GM21737 (cell line): ENCODE results near the gene NTM.
"Not testable (repeated sequence)": the region's sequence is repeated elsewhere in the genome, so short reads cannot be mapped to it uniquely, and the experiment has no call there.

Source experiments
- ATAC-seq: cut with Tn5 transposase; IDR thresholded peaks from one replicate; pipeline ENCODE4 v1.9.1; 2021; ENCODE audit warnings: mild to moderate bottlenecking, moderate library complexity; ENCODE audit not compliant: unreplicated experiment

Gene NTM

DNA sequence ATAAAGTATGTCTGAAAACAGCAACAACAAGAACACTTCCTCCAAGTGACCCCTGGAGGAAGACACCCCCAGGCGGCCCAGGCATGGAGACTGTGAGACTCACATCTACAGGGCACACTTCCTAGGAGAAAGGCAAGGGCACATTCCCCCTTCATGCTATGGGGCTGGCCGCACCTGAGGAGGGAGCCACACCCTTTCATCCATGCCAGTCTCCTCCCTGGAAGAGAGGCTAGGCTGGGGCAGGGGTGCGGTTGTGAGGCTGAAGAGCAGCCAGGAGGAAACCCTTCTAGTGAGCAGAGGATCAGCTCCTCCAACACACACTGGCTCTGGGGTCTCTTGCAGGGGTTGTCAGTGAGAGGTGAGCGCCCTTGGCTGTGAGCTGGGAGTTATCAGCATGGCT is 678.8 kb downstream of the NTM start:
- ATAC-seq: no peak

DNA sequence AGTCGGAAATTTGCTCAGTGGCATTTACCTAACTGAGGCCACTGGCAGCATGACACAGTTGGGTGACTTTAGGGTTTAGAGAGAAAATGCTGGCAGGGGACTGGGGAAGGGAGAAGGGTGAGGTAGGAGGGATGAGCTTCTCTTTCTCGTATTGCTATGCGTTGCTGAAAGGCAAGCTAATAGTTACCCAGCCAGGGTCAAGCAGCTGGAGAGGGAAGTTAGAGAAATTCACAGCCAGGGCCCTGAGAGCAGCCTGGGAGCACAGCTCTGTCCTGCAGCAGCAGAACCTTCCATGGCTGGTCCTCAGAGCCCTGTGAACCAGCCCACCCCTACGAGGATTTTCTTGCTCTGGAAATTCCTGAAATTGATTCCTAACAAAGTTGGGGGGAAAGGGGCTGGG is 679.6 kb downstream of the NTM start:
- no peak for ATAC-seq

DNA sequence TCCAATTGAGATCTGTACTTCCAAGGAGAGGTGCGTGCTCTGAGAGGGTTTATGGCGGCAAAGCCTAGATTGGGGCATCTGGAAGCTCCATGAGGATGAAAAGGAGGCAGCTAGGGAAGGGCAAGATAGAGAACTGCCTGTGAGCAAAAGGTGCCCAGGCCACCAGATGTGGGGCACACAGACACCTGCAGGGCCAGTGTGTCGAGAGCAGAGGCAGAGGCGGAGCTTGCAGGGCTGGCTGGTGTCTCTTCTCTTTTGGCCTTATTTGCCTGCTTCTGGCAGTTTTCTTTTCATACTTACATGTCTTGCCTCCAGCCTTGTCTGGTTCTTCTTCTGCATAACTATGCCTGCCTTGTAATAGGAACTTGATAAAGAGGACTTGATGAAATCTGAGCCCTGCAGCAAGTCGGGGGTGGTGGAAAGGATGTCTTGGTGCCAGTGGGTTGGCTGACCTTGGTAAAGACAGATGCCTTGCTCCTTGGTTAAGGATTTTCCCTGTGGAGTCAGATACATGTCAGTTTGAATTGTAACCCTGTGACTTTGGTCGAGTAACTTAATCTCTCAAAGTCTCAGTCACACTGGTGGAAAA is 680.3 kb downstream of the NTM start:
- ATAC-seq: no peak

DNA sequence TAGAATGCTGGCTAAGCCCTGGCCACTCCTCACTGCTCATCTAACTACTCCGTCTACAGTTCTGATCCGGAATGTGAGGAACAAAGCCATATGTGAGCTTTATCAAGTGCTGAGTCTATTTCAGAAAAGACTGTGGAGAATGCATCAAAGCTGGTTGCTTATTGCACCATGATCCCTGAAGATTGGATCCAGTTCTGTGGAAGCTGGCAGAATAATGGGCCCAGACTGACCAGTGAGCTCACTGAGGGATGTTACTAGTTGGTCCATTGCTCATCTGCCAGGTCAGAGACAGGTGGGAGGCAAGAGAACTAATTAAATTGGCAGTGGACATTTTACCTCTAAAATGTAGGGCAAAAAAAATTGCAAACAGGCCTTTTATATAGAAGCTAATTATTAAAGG is 681.3 kb downstream of the NTM start:
- no peak for ATAC-seq

DNA sequence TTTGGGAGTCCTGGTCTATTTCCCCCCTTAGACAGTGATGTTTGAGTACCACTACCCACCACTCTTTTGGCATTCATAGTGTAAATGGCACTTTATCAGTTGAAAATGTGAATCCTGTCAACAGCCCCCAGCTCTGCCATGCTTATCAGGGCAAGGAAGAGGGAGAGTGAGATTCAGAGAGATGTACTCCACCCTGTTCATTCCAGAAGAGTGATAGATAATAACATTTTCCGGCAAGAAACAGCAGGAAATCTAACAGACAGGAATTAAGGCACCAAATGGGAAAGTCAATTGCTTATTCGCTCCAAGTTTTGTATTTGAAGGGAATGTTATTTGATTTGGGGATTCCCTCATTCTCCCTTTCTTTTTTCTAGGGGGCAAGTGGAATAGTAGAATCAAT is 681.9 kb downstream of the NTM start:
- ATAC-seq: no peak

DNA sequence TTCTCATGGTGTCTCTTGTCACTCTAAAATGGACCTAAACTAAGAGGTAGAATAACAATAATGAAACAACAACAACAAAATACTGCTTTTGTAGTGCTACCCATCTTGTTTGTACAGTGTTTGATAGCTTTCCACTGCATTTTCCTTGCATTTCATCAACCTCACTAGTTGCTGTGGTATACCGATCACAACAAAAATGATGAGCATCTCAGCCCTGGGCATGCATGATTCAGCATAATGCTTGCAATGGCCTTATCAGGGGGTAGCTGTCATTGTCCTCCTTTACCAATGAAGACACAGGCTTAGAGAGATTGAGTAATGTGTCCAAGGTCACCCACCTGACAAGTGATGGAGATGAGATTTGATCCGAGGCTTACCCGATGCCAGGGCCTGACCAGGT is 682.5 kb downstream of the NTM start:
- ATAC-seq: no peak

DNA sequence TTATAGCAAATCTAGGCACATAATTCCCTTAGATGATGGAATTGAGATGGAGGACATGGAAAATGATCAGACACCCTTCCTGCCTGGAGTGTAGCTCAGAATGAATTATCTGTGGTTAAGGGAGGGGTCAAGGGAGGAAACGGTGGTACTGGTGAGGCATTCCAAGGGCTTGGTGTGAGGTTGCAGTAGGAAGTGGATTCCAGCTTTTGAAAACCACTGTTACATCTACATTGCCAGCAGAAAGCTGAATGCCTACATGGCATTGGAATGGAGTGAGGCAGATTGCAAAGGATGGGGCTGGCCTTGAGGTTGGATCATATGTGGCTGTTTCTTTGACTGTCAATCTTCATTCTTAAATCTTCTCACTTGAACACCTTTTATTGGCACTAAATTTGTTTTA is 684.4 kb downstream of the NTM start:
- no peak for ATAC-seq

DNA sequence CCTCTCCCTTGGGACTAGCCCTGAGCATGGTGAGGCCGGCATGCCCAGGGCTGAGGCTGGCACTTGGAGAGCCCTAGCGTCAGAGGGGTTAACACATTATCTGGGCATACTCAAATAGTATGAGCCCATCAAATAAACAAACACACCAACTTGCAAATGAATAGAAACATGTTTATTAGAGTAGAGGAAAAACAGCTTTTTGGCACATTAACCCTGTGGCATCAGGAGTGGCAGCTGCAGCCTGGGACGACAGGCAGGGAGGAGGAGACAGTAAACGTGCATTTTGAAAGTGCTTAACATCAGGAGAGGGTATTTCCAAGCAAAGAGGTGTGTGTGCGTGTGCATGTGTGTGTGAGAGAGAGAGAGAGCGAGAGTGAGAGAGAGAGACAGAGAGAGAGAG is 684.9 kb downstream of the NTM start:
- ATAC-seq: no peak

DNA sequence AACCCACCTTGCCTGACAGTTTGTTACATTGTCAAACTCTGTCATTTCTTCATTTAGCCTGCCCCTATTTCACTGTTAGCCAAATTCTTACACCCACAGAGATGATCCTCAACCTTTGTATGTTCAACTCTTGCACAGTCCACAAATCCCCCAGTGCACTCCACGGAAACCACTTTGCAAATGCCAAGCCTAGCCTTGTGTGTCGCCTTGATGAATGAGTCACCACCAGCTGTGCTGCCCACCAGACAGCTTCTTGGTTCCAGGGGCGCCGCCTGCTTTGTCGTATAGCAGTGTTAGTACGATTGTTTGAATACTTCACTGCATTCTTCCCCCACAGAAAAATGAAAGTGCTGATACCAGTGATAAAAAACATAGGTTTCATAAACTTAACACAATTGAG is 686.3 kb downstream of the NTM start:
- no peak for ATAC-seq

DNA sequence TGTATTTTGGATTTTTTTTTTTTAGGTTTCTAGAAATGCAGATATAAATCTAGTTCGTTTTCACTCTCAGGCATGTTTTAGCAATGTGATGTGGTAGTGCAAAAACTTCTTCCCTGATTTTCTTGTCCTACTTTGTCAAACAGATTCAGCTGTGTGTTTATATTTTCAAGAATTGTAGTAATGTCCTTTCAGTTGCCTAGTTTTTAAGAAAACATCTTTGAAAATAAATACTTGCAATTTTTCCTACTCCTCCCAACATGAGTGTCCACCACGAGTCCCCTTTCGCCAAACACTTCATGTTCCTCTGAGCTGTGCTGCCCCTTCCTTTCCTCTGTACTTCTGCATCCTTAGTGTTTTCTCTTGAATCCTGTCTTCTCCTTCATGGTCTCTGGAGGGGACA is 686.9 kb downstream of the NTM start:
- ATAC-seq: no peak

DNA sequence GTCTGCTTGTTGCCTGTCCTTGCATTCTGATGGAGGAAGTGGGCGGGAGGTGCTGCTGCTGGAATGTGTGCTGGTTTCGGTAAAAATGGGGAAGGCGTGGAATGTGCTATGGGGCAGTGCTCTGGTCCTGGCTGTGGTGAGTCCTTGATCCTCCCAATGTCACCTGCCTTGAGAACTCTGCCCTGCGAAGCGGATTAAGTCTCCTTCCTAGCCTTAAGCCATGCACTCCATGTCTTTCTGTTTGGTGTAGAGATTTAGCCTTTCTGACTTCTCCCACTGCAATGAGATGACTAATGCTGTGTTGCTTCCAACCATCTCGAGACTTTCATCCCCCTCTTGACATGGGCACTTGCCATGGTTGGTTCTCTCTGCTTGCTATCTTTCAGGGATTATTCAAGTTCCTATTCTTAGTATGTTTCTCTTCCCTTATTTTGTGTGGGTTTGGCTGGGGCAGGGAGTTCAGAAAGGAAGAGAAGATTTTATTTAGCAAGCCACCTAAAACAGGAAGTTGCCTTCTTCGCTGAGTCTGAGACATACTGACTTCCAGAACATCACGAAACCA is 687.9 kb downstream of the NTM start:
- no peak for ATAC-seq

DNA sequence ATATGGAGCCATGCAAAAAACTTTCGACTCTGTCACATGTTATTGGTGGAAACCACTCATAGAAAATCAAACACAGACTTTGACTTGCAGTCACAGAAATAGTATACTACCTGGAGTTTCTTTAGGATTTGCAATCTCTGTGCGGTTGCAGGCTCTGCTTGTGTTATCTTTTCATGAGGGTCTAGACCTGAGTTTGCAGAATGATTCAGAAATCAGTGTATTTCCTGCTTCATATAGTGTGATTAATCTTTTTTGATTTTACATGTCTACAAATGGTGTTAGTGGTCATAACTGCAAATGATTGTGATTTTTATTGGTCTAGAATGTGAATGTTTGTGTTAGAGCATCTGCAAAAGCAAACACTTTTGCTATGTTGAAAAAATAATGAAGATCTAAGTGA is 690.2 kb downstream of the NTM start:
- ATAC-seq: no peak

DNA sequence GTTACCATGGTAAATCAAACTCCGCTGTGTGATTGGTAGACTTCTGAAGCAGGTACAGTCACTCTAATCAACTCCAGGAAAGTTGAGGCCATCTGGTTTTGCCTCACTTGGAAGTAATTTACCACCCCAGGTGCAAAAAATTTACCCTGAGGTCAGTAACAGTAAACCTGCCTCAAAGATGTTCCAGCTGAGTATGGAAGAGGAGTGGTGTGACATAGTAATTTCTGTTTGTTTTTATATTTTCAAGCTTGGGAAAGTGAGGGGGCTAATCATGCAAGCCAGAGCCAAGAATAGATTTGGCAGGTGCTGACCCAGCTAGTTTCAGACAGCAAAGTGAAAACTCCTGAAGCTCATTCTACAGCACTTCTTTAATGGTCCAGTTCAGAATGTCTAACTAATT is 691.6 kb downstream of the NTM start:
- no peak for ATAC-seq

DNA sequence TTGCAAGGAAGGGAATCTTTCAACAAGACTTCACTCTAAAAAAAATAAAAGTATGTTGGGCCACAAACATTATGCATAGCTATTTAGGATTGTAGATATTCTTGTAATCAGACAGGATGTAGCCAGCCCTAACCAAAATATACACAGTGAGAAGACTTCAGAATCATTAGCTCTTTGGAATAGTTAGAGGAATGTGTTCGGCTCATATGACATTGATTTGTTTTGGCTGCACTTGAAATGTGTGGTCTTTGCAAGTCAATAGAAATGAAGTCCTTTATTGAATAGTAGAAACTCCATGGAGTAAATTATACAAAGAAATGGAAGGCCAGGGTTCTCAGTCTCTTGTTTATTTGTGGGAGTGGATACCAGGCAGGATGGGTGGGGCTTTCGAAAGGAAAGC is 692.1 kb downstream of the NTM start:
- ATAC-seq: no peak

DNA sequence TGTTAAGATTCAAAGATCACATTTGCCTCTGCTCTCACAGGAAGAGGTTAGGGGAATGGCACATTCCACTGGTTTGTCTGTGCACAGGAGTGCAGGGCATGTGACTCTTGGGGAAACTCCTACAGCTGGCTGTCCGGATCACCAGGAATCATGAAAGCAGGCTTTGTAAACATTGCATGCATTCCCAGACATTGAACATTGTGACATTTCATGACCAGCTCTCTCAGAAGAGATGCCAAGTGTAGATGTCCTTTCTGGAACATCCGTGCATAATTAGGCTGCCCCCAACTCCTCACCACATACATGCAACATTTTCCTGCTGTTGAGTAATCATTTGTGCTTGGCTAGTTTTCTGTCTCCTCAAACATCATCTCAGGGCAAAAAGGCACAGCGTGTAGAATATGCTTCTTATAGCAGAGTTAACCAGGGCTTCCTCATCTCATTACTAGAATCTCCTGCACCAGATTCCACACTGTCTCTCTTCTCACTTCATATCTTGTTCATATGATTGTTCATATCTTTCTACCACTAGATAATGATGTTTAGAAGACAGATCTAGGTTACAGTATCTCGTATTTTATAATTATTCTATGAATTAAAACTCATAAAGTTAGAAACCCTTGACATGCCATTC is 694.7 kb downstream of the NTM start:
- no peak for ATAC-seq

DNA sequence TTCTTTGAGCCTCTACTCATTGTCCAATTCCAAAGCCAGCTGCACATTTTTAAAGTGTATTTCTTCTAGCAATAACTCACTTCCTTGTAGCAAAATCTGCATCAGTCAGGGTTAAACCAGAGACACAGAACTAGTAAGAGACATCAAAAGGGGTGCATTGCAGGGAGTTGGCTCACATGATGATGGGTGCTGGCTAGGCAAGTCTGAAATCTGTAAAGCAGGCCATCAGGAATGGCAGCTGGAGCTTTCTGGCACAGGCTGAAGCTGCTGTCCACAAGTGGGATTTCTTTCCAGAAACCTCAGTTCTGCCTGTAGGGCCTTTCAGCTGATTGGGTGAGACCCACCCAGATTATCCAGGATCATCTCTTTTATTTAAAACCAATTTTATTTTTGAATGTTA is 698.1 kb downstream of the NTM start:
- no peak for ATAC-seq

DNA sequence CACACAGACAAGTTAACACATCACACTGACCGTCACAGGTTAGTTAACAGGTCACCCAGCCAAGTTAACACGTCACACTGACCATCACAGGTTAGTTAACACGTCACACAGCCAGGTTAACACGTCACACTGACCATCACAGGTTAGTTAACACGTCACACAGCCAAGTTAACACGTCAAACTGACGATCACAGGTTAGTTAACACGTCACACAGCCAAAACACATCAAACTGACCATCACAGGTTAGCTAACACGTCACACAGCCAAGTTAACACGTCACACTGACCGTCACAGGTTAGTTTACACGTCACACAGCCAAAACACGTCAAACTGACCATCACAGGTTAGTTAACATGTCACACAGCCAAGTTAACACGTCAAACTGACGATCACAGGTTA is 699.2 kb downstream of the NTM start:
- not testable (repeated sequence) for ATAC-seq

DNA sequence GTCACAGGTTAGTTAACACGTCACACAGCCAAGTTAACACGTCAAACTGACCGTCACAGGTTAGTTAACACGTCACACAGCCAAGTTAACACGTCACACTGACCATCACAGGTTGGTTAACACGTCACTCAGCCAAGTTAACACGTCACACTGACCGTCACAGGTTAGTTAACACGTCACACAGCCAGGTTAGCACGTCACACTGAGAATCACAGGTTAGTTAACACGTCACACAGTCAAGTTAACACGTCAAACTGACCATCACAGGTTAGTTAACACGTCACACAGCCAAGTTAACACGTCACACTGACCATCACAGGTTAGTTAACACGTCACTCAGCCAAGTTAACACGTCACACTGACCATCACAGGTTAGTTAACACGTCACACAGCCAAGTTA is 700.5 kb downstream of the NTM start:
- ATAC-seq: not testable (repeated sequence)

DNA sequence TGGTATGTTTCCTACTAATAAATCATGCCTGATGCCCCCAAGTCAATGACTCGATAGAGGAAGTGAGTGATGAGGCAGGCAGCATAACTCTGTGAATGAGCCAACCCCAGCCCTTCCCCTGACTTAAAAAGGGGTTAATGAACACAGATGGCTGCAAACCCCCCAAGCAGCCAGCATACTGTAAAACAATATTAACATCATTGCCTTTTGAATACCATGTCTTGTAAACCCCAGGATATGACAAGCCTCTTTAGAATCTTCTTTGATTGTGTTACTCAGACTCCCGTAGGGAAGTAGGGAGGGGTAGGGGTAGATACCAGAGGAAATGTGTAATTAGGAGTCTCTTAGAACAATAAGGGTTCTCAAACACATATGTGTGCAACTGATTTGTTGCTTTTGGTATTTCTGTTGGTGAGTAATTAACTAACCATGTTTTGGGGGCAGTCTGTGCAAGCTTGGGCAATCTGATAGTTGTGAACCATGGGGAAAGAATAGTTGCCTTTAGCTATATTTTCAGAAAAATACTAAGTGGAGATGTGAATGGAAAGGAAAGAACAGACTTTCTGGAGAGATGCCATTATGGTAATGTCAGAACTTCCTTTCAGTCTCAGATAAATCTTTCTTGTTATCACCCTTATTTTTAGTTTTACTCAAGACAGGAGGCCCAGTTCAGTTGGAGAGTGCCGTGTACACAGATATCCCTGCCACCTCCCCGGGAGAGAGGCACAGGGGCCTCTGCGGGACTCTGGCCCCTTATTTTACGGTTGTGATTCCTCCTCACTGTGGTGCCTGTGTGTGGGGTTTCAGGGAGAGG is 701.8 kb downstream of the NTM start:
- ATAC-seq: no peak

DNA sequence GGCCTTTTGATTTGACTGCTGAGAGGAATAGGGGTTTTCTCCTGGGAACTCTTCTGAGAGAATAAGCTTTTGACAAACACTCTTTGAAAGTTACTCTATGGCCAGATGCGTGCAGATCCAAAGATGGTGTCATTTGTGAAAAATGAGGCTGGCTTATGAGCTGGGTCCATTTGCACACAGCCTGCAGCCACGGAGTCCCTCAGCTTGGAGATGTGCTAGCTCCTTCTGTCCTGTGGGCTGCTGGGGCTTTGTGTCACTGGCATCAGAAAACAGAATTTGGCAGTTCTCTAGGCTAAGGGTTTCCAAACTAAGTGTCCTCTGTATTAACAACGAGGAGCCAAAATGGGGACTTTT is 702.4 kb downstream of the NTM start:
- ATAC-seq: no peak

DNA sequence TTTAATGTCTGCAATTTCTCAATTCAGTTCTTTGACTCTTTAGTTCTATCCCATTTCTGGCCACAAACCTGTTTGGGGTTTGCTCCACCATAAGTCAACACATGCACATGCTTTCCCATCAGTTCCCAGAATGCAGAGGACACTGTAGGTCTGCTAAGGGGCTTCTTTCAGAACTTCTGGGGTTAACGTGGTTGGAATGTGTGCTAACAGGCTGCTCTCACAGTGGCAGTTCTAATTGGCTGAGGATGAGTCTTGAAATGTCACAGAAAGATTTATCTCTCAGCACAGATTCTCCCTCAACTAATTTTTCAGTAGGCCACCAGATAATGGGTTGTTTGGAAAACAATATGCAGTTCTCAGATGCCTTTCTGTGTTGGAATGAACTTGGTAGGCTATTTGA is 703.4 kb downstream of the NTM start:
- no peak for ATAC-seq

DNA sequence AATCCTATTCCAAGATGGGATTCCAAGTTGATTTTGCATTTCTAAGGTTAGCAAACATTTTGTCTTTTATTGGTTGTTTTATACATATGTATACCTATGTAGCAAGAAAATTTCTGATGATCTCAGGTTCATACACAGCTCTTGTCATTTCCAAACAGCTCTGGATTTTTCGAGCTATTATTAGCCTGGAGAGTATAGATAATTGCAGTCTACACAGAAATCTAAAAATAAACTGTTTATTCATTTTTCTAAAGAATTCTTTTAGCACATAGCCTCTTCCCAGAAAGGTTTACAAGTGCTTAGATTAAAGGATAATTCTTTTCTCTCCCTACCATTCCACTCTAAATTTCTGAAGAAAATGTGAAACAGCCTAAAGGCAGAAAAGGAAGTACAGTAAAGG is 705.0 kb downstream of the NTM start:
- no peak for ATAC-seq
